GM23248 (cell line): ENCODE results near the gene DNAH2.

Experiments used
- EZH2 ChIP-seq: fragments of 200-600 bp; sonication (generic); IDR thresholded peaks from 2 replicates; pipeline ENCODE4 v1.6.1; 2018; ENCODE audit warnings: antibody characterized with exemption, mild to moderate bottlenecking; ENCODE audit not compliant: insufficient read depth, poor library complexity, severe bottlenecking
- EZH2phosphoT487 ChIP-seq: fragments of 200-600 bp; sonication (generic); IDR thresholded peaks from 2 replicates; pipeline ENCODE4 v1.6.1; 2018; ENCODE audit warnings: antibody characterized with exemption, moderate library complexity, mild to moderate bottlenecking, low read depth; ENCODE audit not compliant: insufficient read depth

GRCh38 chr17:7781429-7781828, 63.9 kb downstream of the DNAH2 start:
- TF ChIP-seq EZH2phosphoT487, result no peak
- TF ChIP-seq EZH2, result no peak
